A549 (cell line): Measurements from ENCODE around the gene TSNAX.

Experiments
- CTCF ChIP-seq: fragments of >200 bp; sonication (Bioruptor Twin); formaldehyde crosslinking; IDR thresholded peaks from 3 replicates; pipeline ENCODE4 v1.5.1; 2016
- POLR2A ChIP-seq: IDR thresholded peaks from 2 replicates; pipeline ENCODE4 v1.6.1; 2012; ENCODE audit warnings: mild to moderate bottlenecking, low read length

GRCh38 chr1:231494439-231495110 is 33.9 kb upstream of the TSNAX start:
- TF ChIP-seq POLR2A, result no peak
- no peak for TF ChIP-seq CTCF
